ENCODE measurements around the gene ZBTB4.

DNA sequence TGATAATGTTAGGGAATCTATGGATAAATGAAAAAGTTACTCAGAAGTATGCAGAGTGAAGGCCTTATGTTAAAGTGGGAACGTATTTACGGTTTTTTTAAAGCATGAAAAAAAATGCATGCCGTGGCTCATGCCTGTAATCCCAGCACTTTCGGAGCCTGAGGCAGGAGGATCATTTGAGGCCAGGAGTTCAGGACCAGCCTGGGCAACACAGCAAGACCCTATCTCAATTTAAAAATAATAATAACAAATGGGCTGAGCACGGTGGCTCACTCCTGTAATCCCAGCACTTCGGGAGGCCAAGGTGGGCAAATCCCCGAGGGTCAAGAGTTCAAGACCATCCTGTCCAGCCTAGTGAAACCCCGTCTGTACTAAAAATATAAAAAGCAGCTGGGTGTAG, 10.7 kb upstream of the ZBTB4 start:
- TF ChIP-seq, protein P1, sequence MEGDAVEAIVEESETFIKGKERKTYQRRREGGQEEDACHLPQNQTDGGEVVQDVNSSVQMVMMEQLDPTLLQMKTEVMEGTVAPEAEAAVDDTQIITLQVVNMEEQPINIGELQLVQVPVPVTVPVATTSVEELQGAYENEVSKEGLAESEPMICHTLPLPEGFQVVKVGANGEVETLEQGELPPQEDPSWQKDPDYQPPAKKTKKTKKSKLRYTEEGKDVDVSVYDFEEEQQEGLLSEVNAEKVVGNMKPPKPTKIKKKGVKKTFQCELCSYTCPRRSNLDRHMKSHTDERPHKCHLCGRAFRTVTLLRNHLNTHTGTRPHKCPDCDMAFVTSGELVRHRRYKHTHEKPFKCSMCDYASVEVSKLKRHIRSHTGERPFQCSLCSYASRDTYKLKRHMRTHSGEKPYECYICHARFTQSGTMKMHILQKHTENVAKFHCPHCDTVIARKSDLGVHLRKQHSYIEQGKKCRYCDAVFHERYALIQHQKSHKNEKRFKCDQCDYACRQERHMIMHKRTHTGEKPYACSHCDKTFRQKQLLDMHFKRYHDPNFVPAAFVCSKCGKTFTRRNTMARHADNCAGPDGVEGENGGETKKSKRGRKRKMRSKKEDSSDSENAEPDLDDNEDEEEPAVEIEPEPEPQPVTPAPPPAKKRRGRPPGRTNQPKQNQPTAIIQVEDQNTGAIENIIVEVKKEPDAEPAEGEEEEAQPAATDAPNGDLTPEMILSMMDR (conservative IDR thresholded peaks at IDR 0.05; ENCODE audit: low read length): no peak
- no peak for TF ChIP-seq EZH2phosphoT487 (IDR thresholded peaks at IDR 0.05; ENCODE audit: borderline replicate concordance, low read depth, low read length)
